GM18861 (cell line): ENCODE data around the gene IFNA16.
"Not testable (repeated sequence)": the region's sequence is repeated elsewhere in the genome, so short reads cannot be mapped to it uniquely, and the experiment has no call there.

Experiments used
- ATAC-seq: cut with Tn5 transposase; IDR thresholded peaks from one replicate; pipeline ENCODE4 v1.9.1; 2021; ENCODE audit not compliant: unreplicated experiment

The IFNA16 gene

DNA sequence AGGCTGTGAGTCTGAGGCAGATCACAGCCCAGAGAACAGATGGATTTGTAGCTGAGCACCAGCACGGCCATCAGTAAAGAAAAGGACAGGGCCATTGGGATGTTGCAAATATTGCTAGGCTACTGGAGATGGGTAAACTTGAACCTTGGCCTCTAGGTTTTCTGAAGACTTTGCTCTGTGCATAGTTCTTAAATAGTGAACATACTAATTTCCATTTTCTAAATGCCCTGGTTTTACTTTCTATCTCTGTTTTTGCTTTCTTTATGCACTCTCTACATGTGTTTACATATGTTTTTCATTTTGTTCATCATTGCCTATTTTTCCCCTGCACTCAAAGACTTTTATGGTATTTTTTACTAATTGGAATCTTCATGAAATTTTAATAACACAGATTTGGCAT is at the start of gene IFNA16:
Gene IFNA16 (minus strand): TSS at position 101 of the 400 bp plus-strand sequence. CDS start 6 bp downstream, at position 95.
- ATAC-seq: not testable (repeated sequence)

DNA sequence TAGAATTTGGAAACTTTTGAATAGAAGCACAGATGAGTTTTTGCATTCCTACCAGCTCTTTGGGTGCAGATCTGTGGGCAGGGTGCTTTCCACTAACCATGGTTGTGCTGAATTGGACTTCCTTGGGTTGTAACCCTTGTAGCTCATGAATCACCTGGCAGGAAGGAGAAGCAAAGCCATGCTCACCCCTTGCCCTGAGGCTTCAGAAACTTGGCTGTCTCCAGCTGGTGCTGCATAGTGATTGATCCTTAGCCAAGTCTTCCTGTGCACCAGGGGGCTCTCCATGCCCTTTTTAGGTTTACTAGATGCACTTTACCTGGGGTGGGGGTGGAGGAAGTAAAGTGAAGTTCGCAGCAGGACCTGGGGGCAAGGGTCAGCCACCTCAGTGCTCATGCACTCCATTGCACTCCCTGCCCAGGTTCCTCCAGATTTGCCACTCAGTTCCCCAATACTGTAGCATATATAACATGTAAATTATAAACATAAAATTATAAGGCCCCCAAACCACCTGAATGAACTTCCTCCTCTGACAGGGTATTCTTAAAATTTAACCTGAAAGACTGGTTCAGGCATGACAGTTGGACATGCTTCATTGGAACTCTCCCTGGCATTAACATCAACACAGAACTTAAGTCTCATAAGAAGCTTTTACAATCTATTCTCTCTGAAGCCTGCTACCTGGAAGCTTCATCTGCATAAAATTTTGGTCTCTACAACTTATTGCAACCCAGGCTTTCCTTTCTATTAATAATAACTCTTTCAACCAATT is 48.5 kb upstream of the IFNA16 start:
- ATAC-seq: peak; percentile 44

DNA sequence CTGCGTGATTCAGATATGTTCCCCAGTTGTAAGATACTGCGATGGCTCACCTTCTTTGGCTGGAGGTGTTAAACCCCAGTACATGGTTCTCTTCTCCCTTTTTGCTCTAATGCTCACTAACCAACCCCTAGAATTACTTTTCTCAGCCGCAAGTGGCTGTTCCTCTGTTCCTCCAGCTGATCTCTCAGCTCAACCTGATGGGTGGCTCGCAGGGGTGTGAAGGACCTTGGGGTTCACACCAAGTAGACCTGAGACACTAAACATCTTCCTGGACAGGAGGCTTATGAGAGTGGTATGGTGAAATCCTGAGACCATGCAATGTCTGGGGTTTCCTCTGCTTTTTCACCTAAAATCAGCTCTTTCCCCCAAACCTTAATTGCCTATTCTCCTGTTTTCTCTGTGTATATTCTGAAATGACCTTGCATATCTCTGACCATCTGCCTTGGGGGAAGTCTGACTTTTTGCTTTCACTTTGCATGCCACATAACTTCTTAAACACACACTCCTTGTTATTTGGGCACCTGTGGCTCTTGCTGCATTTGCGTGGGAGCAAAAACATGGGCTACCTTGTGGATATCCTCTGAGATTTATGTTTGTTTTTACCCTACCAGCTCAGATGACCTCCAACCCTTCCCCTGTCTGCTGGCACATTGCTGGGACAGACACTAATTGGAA is 38.6 kb upstream of the IFNA16 start:
- peak; percentile 45 for ATAC-seq

DNA sequence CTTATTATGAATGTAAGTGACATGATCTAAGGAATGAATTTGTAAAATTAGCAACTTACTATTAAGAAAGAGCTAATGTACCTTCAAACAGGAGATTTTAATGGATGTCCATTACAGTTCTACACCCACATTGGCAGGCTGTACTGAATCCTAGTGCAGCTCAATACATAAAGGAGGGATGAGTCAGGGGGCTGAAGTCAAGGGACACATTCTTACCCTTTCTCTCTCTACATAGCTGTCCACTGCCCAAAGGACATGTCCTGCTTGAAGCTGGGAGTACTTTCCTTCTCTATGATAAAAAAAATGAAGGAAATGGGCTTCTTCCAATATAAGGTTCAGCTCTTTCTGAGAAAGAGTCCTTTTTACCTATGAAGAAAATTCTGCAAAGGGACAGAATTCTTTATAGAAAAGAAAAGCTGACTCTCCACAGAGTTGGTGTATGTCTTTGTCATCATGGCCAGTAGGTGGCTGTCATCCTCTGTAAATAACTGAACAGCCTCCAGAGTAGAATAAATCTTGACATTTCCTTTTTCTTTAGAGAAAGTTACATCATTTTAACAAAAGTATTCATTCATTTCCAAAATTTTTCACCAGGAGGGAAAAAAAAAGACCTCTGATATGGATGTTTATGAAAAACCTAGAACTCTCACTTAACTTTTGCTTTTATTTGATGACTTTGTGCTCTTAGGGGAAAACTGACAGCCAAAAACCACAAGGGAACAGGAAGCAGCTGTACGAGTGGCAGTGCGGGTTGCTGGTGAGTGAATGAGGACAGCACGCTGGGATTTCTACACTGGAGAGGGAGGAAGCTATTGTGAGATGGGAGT is 35.8 kb upstream of the IFNA16 start:
- ATAC-seq: peak; percentile 56

DNA sequence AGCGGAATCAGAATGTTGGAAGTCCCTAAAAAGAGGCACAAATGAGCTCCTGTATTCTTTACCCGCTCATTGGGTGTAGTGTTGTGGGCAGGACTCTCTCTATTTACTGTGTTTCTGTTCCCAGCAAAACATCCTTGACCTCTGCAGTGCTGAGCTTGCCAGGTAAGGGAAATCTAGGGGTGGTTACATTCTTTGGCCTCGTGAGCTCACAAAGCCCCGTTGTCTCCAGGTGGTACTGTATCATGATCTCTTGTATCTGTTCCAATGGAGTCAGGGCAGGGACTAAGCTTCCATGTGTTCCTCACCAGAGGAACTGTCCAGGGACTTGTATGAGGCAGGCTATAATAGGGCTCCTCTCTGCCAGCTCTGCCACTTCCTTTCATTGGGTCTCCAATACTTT is 34.5 kb upstream of the IFNA16 start:
- ATAC-seq: no peak

DNA sequence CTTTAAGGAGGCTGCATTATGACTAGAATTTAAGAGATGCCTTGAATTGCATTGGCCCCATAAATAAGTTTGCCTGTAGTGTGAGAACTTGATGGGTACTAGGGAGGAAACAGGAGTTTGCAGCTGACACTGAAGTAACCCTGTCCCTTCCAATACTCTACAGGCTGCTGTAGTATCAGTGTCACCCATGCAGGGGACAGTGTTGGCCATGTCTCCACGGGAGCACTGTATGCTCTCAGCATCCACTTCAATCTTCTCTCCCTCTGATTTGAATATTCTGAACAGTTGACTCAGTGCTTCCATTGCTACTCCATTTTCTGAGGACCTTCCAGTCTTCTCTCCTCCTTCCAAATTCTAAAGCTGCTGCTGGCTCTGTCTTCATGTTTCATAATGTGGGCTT is 34.1 kb upstream of the IFNA16 start:
- ATAC-seq: no peak

DNA sequence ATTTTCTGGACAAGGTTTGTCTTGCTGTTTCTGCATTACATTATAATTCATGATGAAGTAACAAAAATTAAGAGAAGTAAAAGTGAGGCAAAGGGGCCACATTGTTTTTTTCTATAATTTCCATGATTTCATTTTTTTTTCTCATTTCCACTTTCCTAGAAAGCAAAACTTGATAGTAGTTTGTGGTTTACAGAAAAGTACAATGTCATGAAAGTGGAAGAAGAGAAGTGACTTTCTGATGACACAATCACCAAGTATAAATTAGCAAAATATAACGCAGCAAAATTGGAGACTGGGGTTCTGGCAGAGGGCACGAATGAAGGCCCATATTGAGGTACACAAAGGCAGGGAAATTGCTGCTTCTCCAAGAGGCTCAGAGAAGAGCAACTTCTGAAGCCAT is 27.7 kb upstream of the IFNA16 start:
- ATAC-seq: peak; percentile 50

DNA sequence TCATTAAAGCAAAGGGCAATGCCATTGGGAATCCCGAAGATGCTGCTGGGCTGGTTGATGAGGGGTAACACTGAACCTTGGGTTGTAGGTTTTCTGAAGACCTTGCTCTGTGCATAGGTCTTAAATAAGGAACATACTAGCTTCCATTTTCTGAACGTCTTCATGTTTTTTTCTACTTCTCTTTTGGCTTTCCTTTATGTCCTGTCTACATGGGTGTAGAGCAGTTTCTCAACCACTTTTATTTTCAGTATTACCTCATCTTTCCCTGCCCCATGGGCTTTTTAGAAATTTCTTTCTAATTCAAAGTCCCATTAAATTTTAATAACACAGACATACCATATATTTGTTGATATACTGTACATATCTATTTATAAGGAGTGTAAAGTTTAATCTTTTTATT is 22.8 kb upstream of the IFNA16 start, which contains the start of gene IFNA14:
Gene IFNA14 (minus strand): TSS at position 95 of the 400 bp plus-strand sequence. CDS start 70 bp downstream, at position 25.
- ATAC-seq: no peak

DNA sequence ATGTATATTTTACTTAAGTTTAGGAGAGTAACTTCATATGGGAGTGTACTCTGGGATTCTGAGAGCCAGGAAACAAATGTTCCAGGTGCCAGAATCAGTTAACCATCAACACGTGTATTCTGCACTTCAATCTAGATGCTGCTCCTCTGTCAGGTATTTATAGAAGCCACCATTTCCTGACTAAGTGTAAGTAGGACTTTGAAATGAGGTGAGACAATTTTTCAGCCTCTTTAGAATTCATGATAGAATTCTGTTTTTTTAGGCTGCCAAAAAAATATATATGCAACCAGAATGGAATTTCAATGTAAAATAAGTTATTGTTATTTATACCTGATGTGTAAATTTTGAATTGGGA is 19.2 kb upstream of the IFNA16 start:
- ATAC-seq: not testable (repeated sequence)

DNA sequence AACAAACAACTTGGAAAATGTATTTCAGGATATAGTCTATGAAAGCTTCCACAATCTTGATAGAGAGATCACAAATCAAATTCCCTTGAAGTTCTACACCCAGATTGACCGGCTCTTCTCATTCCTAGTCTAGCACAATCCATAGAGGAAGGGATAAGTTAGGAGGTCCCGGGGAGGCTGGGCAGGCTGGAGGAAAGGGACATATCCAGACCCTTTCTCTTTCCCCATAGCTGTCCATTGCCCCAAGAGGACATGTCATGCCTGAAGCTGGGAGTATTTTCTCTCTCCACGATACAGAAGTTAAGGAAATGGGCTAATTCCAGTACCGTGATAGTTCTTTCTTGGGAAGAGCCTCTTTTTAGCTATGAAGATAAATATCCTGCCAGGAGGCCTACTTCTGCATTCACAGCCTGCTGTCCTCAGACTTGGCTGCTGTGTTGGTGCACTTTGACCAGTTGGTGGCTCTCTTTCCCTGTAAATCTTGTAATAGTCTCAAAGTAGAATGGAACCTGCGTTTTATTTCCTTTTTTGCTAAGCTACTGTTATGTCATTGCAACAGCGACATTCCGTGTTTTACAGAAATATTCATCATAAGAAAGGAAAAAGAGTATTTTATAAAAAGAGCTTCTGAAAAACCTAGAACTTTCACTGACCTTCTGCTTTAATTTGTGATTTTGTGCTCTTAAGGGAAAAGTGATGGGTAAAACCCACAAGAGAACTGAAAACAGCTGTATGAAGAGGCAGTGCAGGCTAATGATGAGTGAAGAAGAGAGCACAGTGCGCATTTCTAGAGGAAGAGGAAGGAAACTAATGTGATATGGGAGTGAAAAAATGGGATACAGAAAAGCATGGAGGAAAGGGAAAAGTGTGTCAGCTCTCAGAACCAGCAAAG is 18.6 kb upstream of the IFNA16 start:
- ATAC-seq: peak; percentile 88

DNA sequence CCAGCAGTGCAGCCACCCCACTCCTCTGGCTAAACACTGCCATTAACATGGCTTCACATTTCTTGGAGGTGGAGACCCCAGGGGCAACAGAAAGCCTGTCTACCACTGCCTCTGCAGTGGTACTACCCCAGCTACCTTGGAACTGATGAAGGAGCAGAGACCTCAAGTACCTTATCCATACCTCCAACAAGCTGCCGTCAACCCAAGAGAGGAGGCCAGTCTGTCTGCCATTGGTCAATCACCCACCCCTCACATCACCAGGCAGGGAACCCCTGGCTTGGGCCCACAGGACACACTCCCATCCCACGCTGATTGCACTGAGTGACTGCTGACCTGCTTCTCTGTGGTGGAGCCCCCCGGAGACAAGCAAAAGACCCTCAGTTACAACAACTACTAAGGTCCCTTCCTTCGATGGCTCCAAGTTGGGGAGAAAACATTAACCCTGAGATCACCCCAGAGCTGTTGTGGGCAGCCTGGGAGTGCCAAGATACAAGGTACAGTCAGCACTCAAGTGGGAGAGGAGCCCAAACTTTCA is 17.1 kb upstream of the IFNA16 start:
- no peak for ATAC-seq

DNA sequence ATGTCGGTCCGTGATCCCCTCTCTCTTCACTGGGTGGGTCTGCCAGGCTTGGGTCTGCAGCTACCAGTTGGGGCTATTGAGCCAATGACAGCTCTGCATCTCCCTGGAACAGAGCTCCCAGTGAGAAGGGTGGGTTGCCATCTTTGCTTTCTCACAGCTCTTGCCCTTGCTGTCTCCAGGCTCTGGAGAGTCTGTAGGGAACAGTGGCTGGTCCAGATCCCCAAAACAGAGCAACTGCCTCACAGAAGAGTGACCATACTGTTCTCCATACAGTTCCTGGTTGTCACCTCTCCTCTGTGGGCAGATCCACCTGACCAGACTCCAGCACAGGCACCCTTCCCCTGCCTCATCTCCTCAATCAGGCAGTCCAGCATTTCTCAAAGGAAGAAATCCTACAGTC is 16.1 kb upstream of the IFNA16 start:
- no peak for ATAC-seq

DNA sequence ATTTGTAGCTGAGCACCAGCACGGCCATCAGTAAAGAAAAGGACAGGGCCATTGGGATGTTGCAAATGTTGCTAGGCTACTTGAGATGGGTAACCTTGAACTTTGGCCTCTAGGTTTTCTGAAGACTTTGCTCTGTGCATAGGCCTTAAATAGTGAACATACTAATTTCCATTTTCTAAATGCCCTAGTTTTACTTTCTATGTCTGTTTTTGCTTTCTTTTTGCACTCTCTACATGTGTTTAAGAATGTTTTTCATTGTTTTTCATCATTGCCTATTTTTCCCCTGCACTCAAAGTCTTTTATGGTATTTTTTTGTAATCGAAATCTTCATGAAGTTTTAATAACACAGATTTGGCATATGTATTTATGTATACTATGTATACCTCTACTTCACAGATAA is 11.0 kb upstream of the IFNA16 start, which contains the start of gene IFNA17:
Gene IFNA17 (minus strand): TSS at position 101 of the 400 bp plus-strand sequence. CDS start 49 bp downstream, at position 52.
- ATAC-seq: no peak

DNA sequence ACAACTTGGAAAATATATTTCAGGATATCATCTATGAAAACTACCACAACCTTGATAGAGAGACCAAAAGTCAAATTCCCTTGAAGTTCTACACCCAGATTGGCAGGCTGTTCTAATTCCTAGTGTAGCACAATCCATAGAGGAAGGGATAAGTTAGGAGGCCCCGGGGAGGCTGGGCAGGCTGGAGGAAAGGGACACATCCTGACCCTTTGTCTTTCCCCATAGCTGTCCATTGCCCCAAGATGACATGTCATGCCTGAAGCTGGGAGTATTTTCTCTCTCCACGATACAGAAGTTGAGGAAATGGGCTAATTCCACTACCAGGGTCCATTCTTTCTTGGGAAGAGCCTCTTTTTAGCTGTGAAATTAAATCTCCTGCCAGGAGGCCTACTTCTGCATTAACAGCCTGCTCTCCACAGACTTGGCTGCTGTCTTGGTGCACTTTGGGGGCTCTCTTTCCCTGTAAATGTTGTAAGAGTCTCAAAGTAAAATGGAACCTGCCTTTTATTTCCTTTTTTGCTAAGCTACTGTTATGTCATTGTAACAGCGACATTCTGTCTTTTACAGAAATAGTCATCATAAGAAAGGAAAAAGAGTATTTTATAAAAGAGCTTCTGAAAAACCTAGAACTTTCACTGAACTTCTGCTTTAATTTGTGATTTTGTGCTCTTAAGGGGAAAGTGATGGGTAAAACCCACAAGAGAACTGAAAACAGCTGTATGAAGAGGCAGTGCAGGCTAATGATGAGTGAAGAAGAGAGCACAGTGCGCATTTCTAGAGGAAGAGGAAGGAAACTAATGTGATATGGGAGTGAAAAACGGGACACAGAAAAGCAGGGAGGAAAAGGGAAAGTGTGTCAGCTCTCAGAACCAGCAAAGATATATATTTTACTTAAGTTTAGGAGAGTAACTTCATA is 3.4 kb downstream of the IFNA16 start:
- ATAC-seq: peak; percentile 62

DNA sequence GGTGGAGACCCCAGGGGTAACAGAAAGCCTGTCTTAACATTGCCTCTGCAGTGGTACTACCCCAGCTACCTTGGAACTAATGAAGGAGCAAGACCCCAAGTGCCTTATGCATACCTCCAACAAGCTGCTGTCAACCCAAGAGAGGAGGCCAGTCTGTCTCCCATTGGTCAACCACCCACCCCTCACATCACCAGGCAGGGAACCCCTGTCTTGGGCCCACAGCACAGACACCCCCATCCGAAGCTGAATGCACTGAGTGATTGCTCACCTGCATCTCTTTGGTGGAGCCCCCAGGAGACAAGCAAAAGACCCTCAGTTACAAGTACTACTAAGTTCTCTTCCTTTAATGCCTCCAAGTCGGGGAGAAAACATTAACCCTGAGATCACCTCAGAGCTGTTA is 5.0 kb downstream of the IFNA16 start:
- not testable (repeated sequence) for ATAC-seq

DNA sequence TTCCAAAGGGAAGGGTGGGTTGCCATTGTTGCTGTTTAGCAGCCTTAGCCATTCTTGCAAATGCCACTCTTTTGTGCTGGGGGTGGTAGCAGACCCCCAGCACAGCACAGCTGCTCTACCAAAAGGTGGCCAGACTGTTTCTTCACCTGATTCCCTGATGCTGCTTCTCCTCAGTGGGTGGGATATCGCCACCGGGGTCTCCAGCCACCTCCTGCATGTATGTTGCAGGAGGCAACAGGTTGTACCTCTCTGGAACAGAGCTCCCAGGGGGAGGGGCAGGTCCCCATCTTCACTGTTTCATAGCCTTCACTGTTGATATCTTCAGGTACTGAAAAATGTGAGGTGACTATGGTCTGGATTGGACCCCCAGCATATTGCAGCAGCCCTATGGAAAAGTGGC is 6.3 kb downstream of the IFNA16 start:
- not testable (repeated sequence) for ATAC-seq

DNA sequence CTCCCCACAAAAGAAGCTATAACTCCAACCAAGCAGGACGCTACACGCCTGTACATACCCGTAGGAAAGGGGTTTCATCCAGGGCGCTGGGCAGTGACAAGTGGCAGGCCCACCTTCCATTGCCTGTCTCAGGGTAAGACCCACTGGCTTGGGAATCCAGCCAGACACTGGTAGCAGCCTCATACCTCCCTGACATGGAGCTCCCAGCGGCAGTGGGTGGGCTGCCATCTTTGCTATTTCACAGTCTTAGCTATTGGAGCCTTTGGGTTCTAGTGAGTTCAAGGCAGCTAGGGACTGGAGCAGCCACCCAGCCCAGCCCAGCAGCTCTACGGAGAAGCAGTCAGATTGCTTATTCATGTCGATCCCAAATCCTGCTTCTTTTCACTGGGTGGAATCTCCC is 6.8 kb downstream of the IFNA16 start:
- ATAC-seq: no peak

DNA sequence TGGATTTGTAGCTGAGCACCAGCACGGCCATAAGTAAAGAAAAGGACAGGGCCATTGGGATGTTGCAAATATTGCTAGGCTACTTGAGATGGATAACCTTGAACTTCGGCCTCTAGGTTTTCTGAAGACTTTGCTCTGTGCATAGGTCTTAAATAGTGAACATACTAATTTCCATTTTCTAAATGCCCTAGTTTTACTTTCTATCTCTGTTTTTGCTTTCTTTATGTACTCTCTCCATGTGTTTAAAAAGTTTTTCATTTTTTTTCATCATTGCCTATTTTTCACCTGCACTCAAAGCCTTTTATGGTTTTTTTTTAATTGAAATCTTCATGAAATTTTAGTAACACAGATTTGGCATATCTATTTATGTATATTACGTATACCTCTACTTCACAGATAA is 10.1 kb downstream of the IFNA16 start, which contains the start of gene IFNA10:
Gene IFNA10 (minus strand): TSS at position 101 of the 400 bp plus-strand sequence. CDS start 46 bp downstream, at position 55.
- not testable (repeated sequence) for ATAC-seq

DNA sequence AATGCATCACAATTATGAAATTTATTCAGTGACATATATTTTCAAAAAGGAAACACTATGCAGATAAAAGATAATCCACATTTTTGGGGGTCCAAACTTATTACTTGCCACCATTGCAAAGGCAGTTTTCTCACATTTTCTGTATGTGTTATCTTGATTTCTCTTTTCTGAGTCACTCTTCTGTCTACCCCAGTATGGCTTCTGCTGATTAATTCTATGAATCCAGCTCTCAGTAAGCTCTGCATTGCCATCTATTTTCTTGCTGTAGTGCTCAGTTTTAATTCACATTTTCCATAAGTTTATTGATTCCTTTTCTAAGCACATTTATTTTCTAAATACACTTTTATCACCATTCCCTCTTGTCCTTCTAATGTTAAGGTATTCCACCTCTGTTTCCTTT is 11.9 kb downstream of the IFNA16 start:
- no peak for ATAC-seq
